ENCODE results near the gene CCDC39. TPM values are rescaled to one million over a fixed set of nuclear protein-coding genes. Genes with fewer than 3 reads are reported as not detected.

The CCDC39 gene
- total and polyA plus RNA-seq, 9 of the 15 experiments (the other 6 are each of a cell fraction or from before 2014, with no cell fraction given) = not detected

GRCh38 chr3:180601688-180602666 is 77.3 kb downstream of the CCDC39 start, which contains the start of gene TTC14 (continued):
- TF ChIP-seq, protein P1, sequence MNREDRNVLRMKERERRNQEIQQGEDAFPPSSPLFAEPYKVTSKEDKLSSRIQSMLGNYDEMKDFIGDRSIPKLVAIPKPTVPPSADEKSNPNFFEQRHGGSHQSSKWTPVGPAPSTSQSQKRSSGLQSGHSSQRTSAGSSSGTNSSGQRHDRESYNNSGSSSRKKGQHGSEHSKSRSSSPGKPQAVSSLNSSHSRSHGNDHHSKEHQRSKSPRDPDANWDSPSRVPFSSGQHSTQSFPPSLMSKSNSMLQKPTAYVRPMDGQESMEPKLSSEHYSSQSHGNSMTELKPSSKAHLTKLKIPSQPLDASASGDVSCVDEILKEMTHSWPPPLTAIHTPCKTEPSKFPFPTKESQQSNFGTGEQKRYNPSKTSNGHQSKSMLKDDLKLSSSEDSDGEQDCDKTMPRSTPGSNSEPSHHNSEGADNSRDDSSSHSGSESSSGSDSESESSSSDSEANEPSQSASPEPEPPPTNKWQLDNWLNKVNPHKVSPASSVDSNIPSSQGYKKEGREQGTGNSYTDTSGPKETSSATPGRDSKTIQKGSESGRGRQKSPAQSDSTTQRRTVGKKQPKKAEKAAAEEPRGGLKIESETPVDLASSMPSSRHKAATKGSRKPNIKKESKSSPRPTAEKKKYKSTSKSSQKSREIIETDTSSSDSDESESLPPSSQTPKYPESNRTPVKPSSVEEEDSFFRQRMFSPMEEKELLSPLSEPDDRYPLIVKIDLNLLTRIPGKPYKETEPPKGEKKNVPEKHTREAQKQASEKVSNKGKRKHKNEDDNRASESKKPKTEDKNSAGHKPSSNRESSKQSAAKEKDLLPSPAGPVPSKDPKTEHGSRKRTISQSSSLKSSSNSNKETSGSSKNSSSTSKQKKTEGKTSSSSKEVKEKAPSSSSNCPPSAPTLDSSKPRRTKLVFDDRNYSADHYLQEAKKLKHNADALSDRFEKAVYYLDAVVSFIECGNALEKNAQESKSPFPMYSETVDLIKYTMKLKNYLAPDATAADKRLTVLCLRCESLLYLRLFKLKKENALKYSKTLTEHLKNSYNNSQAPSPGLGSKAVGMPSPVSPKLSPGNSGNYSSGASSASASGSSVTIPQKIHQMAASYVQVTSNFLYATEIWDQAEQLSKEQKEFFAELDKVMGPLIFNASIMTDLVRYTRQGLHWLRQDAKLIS (CRISPR knock-in tag; IDR thresholded peaks at IDR 0.05) = no peak
- TF ChIP-seq FOXP4 (CRISPR knock-in tag; IDR thresholded peaks at IDR 0.05; ENCODE audit: borderline replicate concordance) (no peak), HSF4 (CRISPR knock-in tag; IDR thresholded peaks at IDR 0.05; ENCODE audit: borderline replicate concordance) (no peak), ARNT (IDR thresholded peaks at IDR 0.05) (no peak), NCOR1 (IDR thresholded peaks at IDR 0.05) (no peak), ZBTB7A (IDR thresholded peaks at IDR 0.05; ENCODE audit: borderline replicate concordance, control insufficient read depth, low read depth, low read length) (peak; percentile 28; the same call in 1 of the 2 replicates), ZBTB33 (CRISPR knock-in tag; IDR thresholded peaks at IDR 0.05) (no peak), SMAD3 (CRISPR knock-in tag; conservative IDR thresholded peaks at IDR 0.05) (no peak), GTF2E2 (tag; IDR thresholded peaks at IDR 0.05) (peak; percentile 48; the same call in 1 of the 2 replicates)
- TF ChIP-seq, protein P2, sequence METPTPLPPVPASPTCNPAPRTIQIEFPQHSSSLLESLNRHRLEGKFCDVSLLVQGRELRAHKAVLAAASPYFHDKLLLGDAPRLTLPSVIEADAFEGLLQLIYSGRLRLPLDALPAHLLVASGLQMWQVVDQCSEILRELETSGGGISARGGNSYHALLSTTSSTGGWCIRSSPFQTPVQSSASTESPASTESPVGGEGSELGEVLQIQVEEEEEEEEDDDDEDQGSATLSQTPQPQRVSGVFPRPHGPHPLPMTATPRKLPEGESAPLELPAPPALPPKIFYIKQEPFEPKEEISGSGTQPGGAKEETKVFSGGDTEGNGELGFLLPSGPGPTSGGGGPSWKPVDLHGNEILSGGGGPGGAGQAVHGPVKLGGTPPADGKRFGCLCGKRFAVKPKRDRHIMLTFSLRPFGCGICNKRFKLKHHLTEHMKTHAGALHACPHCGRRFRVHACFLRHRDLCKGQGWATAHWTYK (CRISPR knock-in tag; IDR thresholded peaks at IDR 0.05) = peak; percentile 66; the same call in 1 of the 2 replicates
- TF ChIP-seq, protein P3, sequence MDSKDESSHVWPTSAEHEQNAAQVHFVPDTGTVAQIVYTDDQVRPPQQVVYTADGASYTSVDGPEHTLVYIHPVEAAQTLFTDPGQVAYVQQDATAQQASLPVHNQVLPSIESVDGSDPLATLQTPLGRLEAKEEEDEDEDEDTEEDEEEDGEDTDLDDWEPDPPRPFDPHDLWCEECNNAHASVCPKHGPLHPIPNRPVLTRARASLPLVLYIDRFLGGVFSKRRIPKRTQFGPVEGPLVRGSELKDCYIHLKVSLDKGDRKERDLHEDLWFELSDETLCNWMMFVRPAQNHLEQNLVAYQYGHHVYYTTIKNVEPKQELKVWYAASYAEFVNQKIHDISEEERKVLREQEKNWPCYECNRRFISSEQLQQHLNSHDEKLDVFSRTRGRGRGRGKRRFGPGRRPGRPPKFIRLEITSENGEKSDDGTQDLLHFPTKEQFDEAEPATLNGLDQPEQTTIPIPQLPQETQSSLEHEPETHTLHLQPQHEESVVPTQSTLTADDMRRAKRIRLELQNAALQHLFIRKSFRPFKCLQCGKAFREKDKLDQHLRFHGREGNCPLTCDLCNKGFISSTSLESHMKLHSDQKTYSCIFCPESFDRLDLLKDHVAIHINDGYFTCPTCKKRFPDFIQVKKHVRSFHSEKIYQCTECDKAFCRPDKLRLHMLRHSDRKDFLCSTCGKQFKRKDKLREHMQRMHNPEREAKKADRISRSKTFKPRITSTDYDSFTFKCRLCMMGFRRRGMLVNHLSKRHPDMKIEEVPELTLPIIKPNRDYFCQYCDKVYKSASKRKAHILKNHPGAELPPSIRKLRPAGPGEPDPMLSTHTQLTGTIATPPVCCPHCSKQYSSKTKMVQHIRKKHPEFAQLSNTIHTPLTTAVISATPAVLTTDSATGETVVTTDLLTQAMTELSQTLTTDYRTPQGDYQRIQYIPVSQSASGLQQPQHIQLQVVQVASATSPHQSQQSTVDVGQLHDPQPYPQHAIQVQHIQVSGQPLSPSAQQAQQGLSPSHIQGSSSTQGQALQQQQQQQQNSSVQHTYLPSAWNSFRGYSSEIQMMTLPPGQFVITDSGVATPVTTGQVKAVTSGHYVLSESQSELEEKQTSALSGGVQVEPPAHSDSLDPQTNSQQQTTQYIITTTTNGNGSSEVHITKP (IDR thresholded peaks at IDR 0.05; ENCODE audit: partially characterized antibody) = no peak

Data from K562 (cell line).